Activated CD8-positive, alpha-beta memory T cell treated with anti-CD3 and anti-CD28 coated beads for 1 hour (primary cell): ENCODE results near the gene ODF2L.

Source experiments
- DNase-seq, 2 donors: peaks; one replicate each; pipeline ENCODE4 v3.0.0-alpha.2; 2020; ENCODE audit warnings: low read depth in 1 of 2; ENCODE audit errors: extremely low read depth in 1 of 2

The ODF2L gene

GRCh38 chr1:86395751-86396497 is at the start of gene ODF2L:
Gene ODF2L, minus strand, starts transcription at chr1:86396323. Its CDS starts 9,296 bp downstream, at chr1:86387027.
- DNase-seq, result peak; percentile 66 to 82

GRCh38 chr1:86445919-86446318 is 49.8 kb upstream of the ODF2L start:
- no peak for DNase-seq

GRCh38 chr1:86441997-86442396 is 45.9 kb upstream of the ODF2L start:
- no peak for DNase-seq

GRCh38 chr1:86441581-86441980 is 45.5 kb upstream of the ODF2L start:
- no peak for DNase-seq

- DNase-seq, result no peak
Measured at GRCh38 chr1:86436041-86436440, 39.9 kb upstream of the ODF2L start.

- DNase-seq, result no peak
Measured at GRCh38 chr1:86435327-86435726, 39.2 kb upstream of the ODF2L start.

- no peak for DNase-seq
Measured at GRCh38 chr1:86434059-86434458, 37.9 kb upstream of the ODF2L start.

- DNase-seq, result no peak
Measured at GRCh38 chr1:86430376-86430775, 34.3 kb upstream of the ODF2L start.

GRCh38 chr1:86429835-86430234 is 33.7 kb upstream of the ODF2L start:
- DNase-seq, result no peak

- no peak for DNase-seq
Measured at GRCh38 chr1:86429122-86429725, 33.1 kb upstream of the ODF2L start.

- DNase-seq, result no peak
Measured at GRCh38 chr1:86423873-86424272, 27.8 kb upstream of the ODF2L start, which contains the start of gene CLCA2. Gene CLCA2, plus strand, starts transcription at chr1:86424171. Its CDS starts 77 bp downstream, at chr1:86424248.

- DNase-seq, result no peak
Measured at GRCh38 chr1:86423473-86423872, 27.4 kb upstream of the ODF2L start.

- DNase-seq, result no peak
Measured at GRCh38 chr1:86421601-86422280, 25.6 kb upstream of the ODF2L start.

GRCh38 chr1:86419277-86419903 is 23.3 kb upstream of the ODF2L start:
- no peak for DNase-seq

- no peak for DNase-seq
Measured at GRCh38 chr1:86416343-86416742, 20.2 kb upstream of the ODF2L start.

- no peak for DNase-seq
Measured at GRCh38 chr1:86410879-86411278, 14.8 kb upstream of the ODF2L start.

- no peak for DNase-seq
Measured at GRCh38 chr1:86409416-86410021, 13.4 kb upstream of the ODF2L start.

- DNase-seq, result no peak
Measured at GRCh38 chr1:86396498-86396890, 371 bp upstream of the ODF2L start.

- no peak for DNase-seq
Measured at GRCh38 chr1:86394416-86394815, 1.7 kb downstream of the ODF2L start.

GRCh38 chr1:86389307-86389706 is 6.8 kb downstream of the ODF2L start:
- no peak for DNase-seq

- no peak for DNase-seq
Measured at GRCh38 chr1:86388777-86389176, 7.3 kb downstream of the ODF2L start.
